Stimulated activated CD8-positive, alpha-beta memory T cell treated with anti-CD3 and anti-CD28 coated beads, Interleukin-12 subunit alpha, Interleukin-12 subunit beta, amount 100 ng/mL, for 24 hours (primary cell): Measurements from ENCODE around the gene GPR62.
"Not testable (repeated sequence)": the region's sequence is repeated elsewhere in the genome, so short reads cannot be mapped to it uniquely, and the experiment has no call there.

ENCODE experiments used
- DNase-seq: peaks from one replicate; pipeline ENCODE4 v3.0.0-alpha.2; 2020; ENCODE audit errors: extremely low read depth

Gene GPR62

DNA sequence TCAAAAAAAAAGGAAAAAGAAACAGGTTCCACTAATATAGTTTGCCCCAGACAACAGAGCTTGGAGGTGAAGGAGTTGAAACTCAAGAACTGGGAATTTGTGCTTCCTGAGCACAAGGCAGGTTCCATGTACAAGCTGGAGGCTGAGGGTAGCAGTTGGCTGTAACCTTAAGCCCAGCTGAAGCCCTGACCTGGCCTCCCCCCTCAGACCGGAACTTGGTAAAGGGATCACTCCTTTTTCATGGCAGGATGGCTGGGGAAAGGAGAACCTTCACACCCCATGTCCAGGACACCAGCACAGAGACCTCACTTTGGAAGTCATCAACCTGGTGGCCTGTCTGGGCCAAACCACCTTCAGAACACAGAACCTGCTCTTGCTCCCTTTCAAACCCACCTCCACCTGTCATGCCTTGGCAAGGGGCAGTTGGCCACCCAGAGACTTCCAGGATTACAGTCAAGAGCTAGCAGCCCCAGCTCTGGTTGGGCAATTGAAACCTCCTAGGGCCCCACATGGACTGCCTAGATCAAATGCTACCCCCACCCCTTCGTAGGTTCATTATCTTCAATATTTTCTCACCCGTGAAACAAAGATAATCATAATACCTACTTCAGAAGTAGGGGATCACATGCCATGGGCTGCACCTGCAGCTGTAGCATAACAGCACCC, 37.0 kb downstream of the GPR62 start:
- no peak for DNase-seq

DNA sequence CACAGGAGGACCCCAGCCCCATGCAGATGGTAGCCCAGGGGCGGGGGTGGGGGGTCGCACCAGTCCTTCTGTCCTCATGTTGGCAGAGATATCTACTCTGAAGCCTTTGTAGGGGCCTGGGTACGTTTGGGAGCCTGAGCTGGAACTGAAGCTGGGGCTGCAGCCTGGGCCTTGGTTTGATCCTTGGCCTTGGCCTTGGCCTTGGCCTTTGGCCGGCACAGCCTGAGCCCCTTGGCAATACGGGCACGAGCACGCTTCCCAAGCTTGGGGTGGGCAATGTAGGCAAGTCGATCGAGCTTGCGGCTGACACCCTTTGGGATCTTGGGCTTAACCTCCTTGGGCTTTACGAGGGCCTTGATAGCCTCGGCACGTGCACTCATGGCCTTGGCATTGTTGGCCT, 38.5 kb downstream of the GPR62 start:
- not testable (repeated sequence) for DNase-seq

DNA sequence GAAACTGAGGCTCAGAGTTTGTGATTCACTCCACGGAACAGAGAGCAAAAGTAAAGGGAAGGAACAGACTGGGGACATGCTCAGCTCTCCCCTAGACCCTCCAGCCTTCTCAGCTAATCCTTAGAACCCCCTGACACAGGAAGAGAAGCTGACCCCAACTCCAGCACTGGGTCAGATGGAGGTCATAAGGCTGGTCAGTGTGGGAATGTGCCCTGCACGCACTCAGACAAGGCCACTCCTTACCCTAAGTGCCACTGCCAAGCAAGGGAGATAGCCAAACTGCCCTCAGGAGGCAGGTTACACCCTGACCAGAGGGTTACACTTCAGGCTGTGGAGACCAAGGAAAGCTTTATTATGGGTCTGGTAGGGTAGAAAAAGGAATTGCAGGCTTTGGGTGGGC, 39.3 kb downstream of the GPR62 start:
- DNase-seq = no peak

DNA sequence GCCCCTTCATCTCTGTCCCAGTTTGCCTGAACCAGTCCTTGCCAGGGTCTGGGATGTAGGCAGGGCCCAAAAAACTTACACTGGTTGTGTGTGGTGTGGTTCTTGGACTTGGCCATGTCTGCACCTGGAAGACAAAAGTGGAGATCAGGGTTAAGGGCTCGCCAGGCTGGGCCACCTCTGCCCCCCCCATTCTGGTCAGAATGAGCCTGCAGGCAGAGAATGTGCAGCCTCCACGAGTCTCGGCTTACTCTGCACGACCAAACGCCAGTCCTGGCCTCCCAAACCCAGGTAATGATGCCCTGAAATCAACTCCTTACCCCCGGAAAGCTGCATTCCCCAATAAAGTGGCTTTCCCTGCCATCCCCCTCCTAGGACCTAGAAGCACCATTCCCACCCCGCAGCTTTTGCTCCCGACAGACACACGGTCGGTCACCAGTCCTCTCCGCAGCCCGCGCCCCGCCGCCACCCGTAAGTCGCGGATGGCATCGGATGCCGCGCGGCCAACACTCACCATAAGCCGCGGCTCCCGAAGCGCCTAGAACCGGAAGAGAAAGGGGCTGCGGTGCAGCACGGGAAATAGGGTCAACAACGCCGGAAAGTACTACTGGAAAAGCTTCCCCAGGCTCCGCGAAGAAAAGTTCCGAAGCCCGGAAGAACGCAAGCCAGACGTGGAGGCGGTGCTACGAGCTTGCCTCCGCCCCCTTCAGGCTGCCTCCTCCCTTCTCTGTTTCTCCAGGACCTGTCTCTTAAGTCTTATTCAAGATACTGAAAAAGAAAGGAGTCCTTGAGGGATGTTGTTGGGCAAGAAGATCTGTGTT, 40.4 kb downstream of the GPR62 start, which contains the start of gene RPL29:
TSS of gene RPL29 (minus strand) at position 550 of the 818 bp plus-strand sequence. CDS start at position 116, 434 bp downstream.
- DNase-seq = peak; percentile 71

DNA sequence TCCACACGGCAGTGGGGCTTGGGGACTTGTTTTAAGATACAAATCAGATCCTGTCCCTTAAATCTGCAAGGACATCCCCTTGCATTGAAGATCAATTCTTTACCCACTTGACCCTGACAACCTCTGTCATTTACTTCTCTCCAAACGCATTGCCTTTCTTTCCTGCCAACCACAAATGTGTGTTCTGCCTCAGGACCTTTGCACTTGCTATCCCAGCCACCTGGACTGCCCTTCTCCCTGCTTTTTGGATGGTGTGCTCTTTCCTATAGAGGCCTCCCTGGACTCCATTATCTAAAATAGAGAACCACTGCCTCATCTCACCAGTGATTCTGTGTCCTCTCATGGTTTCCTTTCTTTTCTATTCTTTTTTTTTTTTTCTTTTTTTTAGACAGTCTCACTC, 42.0 kb downstream of the GPR62 start:
- DNase-seq = no peak

DNA sequence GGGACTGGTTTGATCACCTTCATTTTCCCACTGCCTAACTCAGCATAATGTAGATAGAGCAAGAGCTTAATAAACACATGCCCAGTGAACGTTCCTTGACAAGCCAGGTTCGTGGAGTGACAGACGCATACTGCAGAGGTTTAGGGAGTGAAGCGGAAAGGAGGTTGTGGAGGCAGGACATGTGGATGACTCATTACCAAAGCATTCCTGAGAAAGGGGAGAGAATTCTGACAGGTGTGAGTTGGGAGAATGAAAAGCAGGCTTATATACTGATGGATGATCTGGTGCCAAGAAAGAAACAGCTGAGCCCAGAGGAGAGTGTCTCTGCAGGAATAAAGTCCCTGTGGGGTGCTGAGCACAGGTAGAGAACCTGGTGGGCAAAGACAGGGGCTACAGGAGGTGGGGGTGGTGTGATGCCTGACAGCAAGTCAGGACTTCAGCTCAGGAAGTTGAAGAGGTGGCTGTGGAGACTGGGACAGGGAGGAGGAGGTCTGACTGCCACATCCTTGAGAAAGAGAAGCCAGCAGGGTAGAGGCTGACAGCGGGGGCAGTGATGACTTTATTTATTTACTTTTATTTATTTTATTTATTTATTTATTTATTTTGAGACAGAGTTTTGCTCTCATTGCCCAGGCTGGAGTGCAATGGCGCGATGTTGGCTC, 42.9 kb downstream of the GPR62 start:
- DNase-seq = no peak

DNA sequence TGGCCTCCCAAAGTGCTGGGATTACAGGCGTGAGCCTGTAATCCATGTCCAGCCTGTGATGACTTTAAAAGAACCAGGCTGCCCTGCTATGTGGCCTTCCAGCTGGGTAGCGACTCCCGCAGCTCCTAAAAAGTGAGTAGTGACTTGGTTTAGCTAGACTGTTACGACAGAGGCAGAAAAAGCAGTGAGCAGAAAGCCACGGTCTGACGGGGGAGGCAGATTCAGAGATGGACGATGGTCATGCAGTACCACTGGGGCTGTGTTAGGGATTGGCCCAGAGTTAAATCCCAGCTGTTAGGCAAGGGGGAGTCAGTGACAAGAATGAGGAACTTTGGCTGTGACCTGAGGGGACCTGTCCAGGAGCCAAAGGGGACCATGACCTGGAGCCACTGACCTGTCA, 43.6 kb downstream of the GPR62 start:
- DNase-seq = no peak

DNA sequence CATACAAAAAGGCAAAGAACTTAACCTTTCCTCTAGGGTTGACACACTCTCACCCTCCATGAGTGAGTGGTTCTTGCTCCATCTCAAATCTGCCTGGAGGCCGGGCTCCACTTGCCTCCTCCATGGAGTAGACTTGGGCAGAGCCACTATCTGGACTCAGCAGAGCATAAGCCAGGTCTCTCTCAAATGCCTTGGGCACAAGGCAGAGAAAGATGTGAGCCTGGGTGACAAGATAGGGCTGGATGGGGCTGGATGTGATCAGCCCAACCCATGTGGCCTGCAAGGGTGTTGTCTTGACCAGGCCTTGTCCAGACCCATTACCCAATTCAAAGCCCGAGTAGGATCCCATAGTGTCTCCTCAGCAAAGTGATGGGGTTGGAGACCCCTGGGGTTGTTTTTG, 44.7 kb downstream of the GPR62 start:
- no peak for DNase-seq

DNA sequence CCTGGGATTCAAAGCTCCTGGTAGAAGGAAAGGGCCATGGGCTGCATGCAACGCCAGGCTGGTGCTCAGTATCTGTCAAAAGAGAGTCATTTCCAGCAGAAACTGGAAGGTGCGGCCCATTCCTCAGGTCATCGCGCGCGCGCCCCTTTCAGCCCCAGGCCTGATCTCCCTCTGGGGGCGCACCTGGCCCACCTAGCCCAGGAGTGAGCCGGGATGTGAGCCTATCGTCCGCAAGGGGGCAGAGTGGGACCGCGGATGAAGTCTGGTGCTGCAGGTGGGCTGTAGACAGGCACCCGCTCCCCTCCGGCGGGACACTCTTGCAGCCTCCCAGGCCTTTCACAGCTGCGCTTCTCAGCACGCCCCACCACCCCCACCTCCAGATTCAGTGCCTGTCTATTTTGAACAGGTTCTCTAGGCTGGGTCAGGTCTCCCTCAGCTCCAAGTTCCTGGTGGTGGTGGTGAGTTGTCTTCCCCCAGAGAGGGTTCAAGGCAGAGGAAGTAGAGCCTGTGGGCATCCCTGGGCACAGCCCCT, 46.3 kb downstream of the GPR62 start:
- DNase-seq = peak; percentile 65

DNA sequence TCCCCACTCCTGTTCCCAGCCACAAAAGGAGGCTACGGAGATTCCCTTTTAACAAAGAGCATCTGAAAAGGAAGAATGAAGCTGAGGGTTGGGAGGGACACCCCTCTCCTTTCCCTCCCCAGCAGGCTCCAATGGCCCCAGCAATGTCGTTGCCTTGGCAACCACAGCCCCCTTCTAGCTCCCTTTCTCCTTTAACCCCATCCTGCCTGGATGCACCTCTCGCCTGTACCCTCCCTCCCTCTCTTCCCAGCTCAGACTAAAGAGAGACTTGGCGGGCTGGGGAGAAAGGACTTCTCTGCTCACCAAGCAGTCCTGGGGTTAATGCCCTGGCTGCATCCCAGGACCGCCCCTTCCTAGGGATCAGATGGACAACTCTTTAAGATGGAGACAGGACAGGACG, 47.6 kb downstream of the GPR62 start:
- DNase-seq = no peak

DNA sequence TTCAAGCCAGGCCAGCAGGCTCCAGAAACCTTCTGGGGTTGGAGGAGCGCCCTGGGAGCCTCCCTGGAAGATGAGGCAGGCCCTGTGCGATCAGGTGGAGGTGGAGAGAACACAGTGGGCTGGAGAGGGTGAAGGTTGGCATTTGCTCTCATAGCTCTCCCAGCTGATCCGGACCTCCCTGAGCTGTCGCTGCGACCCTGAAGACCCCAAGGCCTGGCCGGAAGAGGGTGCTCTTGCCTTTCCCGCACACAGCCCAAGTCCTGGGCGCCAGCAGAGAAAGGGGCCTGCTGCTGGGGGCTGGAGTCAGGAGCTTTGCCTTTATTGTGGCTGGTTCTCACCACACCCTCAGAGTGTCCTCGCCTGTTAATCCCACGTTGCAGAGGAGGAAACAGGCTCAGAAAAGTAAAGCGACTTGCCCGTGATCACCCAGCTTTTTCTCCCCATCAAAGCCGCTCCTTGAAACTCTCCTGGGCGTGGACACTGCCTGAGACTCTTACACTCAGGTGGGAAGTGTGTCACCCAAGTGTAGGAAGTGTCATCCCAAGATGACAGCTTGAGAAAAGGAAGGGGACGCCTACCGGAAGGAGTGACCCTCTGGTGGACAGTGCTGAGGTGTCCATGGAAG, 49.1 kb downstream of the GPR62 start:
- no peak for DNase-seq

DNA sequence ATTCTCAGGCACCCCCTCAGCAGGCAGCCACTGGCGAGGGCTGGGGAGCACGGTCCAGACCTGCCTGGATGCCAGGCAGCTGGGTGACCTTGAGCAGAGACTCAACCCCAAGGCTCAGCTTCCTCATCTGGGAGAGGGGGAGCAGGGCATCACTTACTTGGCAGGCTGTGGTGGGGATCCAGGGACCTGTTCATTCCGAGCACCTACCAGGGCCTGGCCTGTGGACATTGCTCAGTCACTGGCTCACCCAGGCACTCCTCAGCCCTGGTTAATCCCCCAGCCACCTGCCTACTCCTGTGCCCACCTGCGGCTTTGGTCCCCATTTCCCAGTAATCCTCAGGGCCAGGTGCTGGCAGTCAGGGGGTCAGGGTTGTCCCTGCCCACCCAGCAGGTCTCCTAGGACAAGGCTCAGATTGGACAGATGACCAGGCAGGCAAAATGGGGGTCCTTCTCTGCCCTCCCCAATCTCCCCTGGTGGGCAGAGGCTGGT, 49.8 kb downstream of the GPR62 start:
- DNase-seq = no peak

DNA sequence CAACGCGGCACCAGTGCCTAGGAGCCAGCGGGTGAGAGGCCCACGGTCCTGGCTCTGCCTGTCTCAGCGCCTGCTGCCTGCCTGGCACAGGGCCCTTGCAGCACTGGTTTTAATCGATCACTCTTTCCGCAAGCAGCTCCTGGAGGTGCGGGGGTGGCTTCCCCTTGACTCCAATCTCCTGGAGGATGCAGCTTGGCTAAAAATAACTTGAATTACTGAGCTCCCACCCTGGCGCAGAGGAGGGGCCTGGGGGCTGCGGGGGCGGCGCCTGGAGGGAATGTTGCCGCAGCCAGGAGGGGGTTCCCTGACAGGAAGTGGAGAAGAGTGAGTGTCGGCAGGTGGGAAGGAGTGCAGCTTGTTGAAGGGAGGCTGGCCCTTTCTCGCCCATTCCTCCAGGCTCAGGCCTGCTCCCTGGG, 50.4 kb downstream of the GPR62 start:
- no peak for DNase-seq

DNA sequence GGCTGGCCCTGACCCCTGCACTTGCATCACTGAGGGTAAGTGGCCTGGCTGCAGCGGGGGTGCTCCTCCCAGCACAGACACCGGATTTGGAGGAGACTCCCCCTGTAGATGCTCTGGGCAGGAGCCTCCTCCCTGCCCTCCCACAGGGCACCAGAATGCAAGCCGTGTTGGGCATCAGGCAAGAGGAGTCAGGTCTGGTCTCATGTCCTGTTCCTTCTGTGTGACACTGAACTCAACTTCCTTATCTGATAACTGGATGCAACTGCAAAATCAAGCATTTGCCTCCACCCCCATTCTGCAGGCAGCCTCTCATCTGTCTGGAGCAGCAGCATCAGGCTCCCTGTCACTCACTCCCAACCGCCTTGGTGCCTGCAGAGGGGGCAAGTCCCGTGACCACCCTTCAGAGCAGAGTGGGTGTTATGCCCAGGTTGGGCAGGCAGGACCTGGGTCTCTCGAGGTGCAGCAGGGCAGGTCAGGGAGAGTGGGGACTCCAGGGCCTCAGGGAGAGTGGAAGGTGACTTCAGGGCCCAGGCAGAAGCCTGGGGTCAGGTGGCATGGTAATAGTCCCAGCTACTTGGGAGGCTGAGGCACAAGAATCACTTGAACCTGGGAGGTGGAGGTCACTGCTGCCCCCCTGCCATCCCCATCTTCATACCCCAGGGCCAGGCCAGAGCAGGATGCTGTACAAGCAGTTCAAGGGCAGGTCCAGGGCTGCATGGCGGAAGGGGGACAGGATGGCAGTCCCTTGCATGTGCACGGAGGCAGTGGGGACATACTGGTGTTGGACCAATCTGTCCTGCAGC, 51.0 kb downstream of the GPR62 start:
- no peak for DNase-seq

DNA sequence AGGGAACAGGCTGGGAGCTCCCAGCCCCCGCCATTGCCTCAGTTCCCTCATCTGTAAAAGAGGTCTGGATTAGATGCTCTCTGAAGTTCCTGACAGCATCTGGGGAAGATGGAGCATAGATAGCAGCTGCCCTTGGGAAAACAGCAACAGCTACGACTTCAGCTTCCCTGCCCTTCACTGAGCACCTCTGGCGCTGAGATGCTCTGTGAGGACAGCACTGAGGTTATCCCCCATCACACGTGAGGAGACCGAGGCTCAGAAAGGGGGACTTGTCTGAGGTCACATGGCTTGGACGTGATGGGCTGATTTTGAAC, 51.6 kb downstream of the GPR62 start:
- DNase-seq = no peak
